HG02798 (cell line): Measurements from ENCODE around the gene TTC39B.
"Not testable (repeated sequence)": the region's sequence is repeated elsewhere in the genome, so short reads cannot be mapped to it uniquely, and the experiment has no call there.

Experiments used
- ATAC-seq: cut with Tn5 transposase; IDR thresholded peaks from one replicate; pipeline ENCODE4 v1.9.1; 2021; ENCODE audit warnings: mild to moderate bottlenecking; ENCODE audit not compliant: unreplicated experiment, poor library complexity

Gene TTC39B

GRCh38 chr9:15272377-15272928 lies 34.6 kb downstream of the TTC39B start:
- ATAC-seq: no peak

GRCh38 chr9:15271403-15271802 lies 35.6 kb downstream of the TTC39B start:
- ATAC-seq: no peak

GRCh38 chr9:15268782-15269181 lies 38.2 kb downstream of the TTC39B start:
- ATAC-seq: no peak

- ATAC-seq: no peak
These were observed 38.7 kb downstream of the TTC39B start for GRCh38 chr9:15268317-15268716.

- ATAC-seq: no peak
These were observed 42.1 kb downstream of the TTC39B start for GRCh38 chr9:15264918-15265317.

GRCh38 chr9:15262581-15262980 lies 44.4 kb downstream of the TTC39B start:
- ATAC-seq: no peak

- ATAC-seq: no peak
These were observed 50.6 kb downstream of the TTC39B start for GRCh38 chr9:15256426-15256825.

- no peak for ATAC-seq
These were observed 53.2 kb downstream of the TTC39B start for GRCh38 chr9:15253786-15254185.

- no peak for ATAC-seq
These were observed 53.8 kb downstream of the TTC39B start for GRCh38 chr9:15253197-15253596.

GRCh38 chr9:15249981-15250380 lies 57.0 kb downstream of the TTC39B start:
- no peak for ATAC-seq

GRCh38 chr9:15249042-15249818 lies 57.8 kb downstream of the TTC39B start:
- no peak for ATAC-seq

- no peak for ATAC-seq
These were observed 58.4 kb downstream of the TTC39B start for GRCh38 chr9:15248621-15249020.

- ATAC-seq: no peak
These were observed 58.9 kb downstream of the TTC39B start for GRCh38 chr9:15248081-15248480.

GRCh38 chr9:15246708-15247107 lies 60.3 kb downstream of the TTC39B start:
- no peak for ATAC-seq

- ATAC-seq: no peak
These were observed 60.8 kb downstream of the TTC39B start for GRCh38 chr9:15246243-15246642.

- no peak for ATAC-seq
These were observed 63.0 kb downstream of the TTC39B start for GRCh38 chr9:15244001-15244441.

- ATAC-seq: no peak
These were observed 63.9 kb downstream of the TTC39B start for GRCh38 chr9:15243081-15243480.

GRCh38 chr9:15240927-15241326 lies 66.1 kb downstream of the TTC39B start:
- ATAC-seq: no peak

- ATAC-seq: no peak
These were observed 67.2 kb downstream of the TTC39B start for GRCh38 chr9:15239816-15240215.

GRCh38 chr9:15238646-15239045 lies 68.4 kb downstream of the TTC39B start:
- no peak for ATAC-seq

- ATAC-seq: no peak
These were observed 71.4 kb downstream of the TTC39B start for GRCh38 chr9:15235658-15236057.

GRCh38 chr9:15233941-15234490 lies 73.0 kb downstream of the TTC39B start:
- not testable (repeated sequence) for ATAC-seq
